ENCODE measurements around the gene SYCP3. TPM values are rescaled to one million over a fixed set of nuclear protein-coding genes. Genes with fewer than 3 reads are reported as not detected.

SYCP3 gene
- polyA plus RNA-seq, 1 donor from 2014 or later = 3.4 TPM

GRCh38 chr12:101761781-101762180 lies 22.5 kb upstream of the SYCP3 start:
- H3K4me2 ChIP-seq (ENCODE audit: low read length) = no peak overlapping the region
- H3K27me3 ChIP-seq (ENCODE audit: insufficient read depth, low read depth, low read length) = no peaks in the 10 kb centered on the region
- no peak overlapping the region for H3K9ac ChIP-seq (ENCODE audit: low read length)
- no peaks in the 10 kb centered on the region for H3K9me2 ChIP-seq (ENCODE audit: insufficient read depth, low read length)
- TF ChIP-seq EZH2 (IDR thresholded peaks at IDR 0.05; ENCODE audit: borderline replicate concordance, insufficient read depth, low read length, poor library complexity, severe bottlenecking) (no peak), POLR2AphosphoS5 (IDR thresholded peaks at IDR 0.05) (no peak), CTCF (IDR thresholded peaks at IDR 0.05; ENCODE audit: poor library complexity, severe bottlenecking) (no peak), SMC3 (conservative IDR thresholded peaks at IDR 0.05; ENCODE audit: poor library complexity) (no peak), EP300 (conservative IDR thresholded peaks at IDR 0.05; ENCODE audit: poor library complexity, severe bottlenecking) (no peak), RAD21 (conservative IDR thresholded peaks at IDR 0.05) (no peak), MXI1 (conservative IDR thresholded peaks at IDR 0.05; ENCODE audit: poor library complexity, severe bottlenecking) (no peak), REST (IDR thresholded peaks at IDR 0.05; ENCODE audit: borderline replicate concordance) (no peak), TAF1 (IDR thresholded peaks at IDR 0.05; ENCODE audit: low read depth) (no peak)
- no peaks in the 10 kb centered on the region for H4K20me1 ChIP-seq (ENCODE audit: insufficient read depth)
- H3K4me3 ChIP-seq (ENCODE audit: low read length) = no peak overlapping the region
- no peaks in the 10 kb centered on the region for H3F3A ChIP-seq (ENCODE audit: insufficient read depth, low read length, poor library complexity, severe bottlenecking)
- no peaks in the 10 kb centered on the region for H3K79me2 ChIP-seq (replicated peaks; ENCODE audit: insufficient read depth, low read length)
- no peak overlapping the region for H3K27ac ChIP-seq (ENCODE audit: low read length)
- peaks cover 5% of the 10 kb centered on the region for H3K36me3 ChIP-seq (ENCODE audit: insufficient read depth, low read length)
- no peak overlapping the region for H2AFZ ChIP-seq (ENCODE audit: low read depth, low read length)
- no peaks in the 10 kb centered on the region for H3K9me3 ChIP-seq (ENCODE audit: low read length)

- Histone ChIP-seq H3F3A (ENCODE audit: insufficient read depth, low read length, poor library complexity, severe bottlenecking) (no peaks in the 10 kb centered on the region), H3K9me3 (ENCODE audit: low read length) (no peaks in the 10 kb centered on the region), H3K36me3 (ENCODE audit: insufficient read depth, low read length) (peaks cover 5% of the 10 kb centered on the region), H3K4me3 (ENCODE audit: low read length) (no peak overlapping the region), H3K27me3 (ENCODE audit: insufficient read depth, low read depth, low read length) (no peaks in the 10 kb centered on the region), H2AFZ (ENCODE audit: low read depth, low read length) (no peak overlapping the region), H3K79me2 (replicated peaks; ENCODE audit: insufficient read depth, low read length) (no peaks in the 10 kb centered on the region), H3K27ac (ENCODE audit: low read length) (no peak overlapping the region), H4K20me1 (ENCODE audit: insufficient read depth) (no peaks in the 10 kb centered on the region), H3K9me2 (ENCODE audit: insufficient read depth, low read length) (no peaks in the 10 kb centered on the region), H3K9ac (ENCODE audit: low read length) (no peak overlapping the region), H3K4me2 (ENCODE audit: low read length) (no peak overlapping the region)
- TF ChIP-seq POLR2AphosphoS5 (IDR thresholded peaks at IDR 0.05) (no peak), CTCF (IDR thresholded peaks at IDR 0.05; ENCODE audit: poor library complexity, severe bottlenecking) (no peak), EP300 (conservative IDR thresholded peaks at IDR 0.05; ENCODE audit: poor library complexity, severe bottlenecking) (no peak), MXI1 (conservative IDR thresholded peaks at IDR 0.05; ENCODE audit: poor library complexity, severe bottlenecking) (no peak), TAF1 (IDR thresholded peaks at IDR 0.05; ENCODE audit: low read depth) (no peak), EZH2 (IDR thresholded peaks at IDR 0.05; ENCODE audit: borderline replicate concordance, insufficient read depth, low read length, poor library complexity, severe bottlenecking) (no peak), SMC3 (conservative IDR thresholded peaks at IDR 0.05; ENCODE audit: poor library complexity) (no peak), REST (IDR thresholded peaks at IDR 0.05; ENCODE audit: borderline replicate concordance) (no peak), RAD21 (conservative IDR thresholded peaks at IDR 0.05) (no peak)
Observed at GRCh38 chr12:101761350-101761749, 22.1 kb upstream of the SYCP3 start.
